Activated T-cell treated with anti-CD3 and anti-CD28 coated beads, Interleukin-2, amount 50 U/mL, for 24 hours (primary cell): ENCODE measurements around the gene GTPBP1.

Experiments
- DNase-seq: peaks from one replicate; pipeline ENCODE4 v3.0.0-alpha.2; 2020
- H3K27ac Mint-ChIP-seq: 2 replicates; pipeline ENCODE4 v1.8.0; 2020; ENCODE audit warnings: mild to moderate bottlenecking, mixed read lengths
- H3K27me3 Mint-ChIP-seq: 2 replicates; pipeline ENCODE4 v1.8.0; 2020; ENCODE audit warnings: mixed read lengths
- H3K36me3 Mint-ChIP-seq: 2 replicates; pipeline ENCODE4 v1.8.0; 2020; ENCODE audit warnings: low read depth, mixed read lengths
- H3K4me1 Mint-ChIP-seq: 2 replicates; pipeline ENCODE4 v1.8.0; 2020; ENCODE audit warnings: low read depth, mixed read lengths
- H3K4me3 Mint-ChIP-seq: 2 replicates; pipeline ENCODE4 v1.8.0; 2020; ENCODE audit warnings: mild to moderate bottlenecking, moderate library complexity, mixed read lengths
- H3K9me3 Mint-ChIP-seq: 2 replicates; pipeline ENCODE4 v1.8.0; 2020; ENCODE audit warnings: mixed read lengths

The GTPBP1 gene

DNA sequence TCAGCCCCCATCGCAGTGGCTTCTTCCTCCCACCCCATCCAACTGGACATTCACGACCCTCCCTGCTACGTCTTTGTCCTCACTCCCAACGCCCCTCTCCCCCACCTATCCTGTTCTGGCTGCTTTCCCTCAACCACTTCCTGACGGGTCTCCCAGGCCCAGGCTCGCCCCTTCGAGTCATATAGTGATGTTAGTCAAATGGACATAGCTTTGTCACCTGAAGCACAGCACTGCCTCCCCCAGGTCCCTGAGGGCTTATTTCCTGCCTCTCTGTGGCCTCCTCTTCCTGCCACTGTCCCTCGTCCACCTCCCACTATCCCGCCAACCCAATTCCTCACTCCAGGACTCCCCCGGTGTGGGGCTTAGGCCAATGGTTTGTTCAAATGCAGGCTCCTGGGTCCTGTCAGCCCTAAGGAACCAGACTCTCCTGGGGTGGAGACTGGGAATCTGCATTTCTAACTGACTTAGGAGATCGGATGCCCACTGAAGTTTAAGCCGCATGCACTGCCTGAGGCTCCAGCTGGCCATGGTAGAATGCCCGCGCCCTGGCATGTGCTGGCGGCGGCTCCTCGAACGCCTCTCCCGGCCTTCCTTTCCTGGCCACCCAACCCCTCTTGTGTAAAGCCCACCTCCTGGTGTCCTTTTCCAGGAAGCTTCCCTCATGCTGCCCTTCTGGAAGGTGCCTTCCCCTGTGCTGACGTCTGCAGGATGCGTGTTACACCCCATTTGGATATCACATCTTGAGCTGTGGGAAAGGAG lies 31.7 kb downstream of the GTPBP1 start:
- no peaks in the 10 kb centered on the region for H3K27me3 Mint-ChIP-seq
- no peak for DNase-seq
- H3K4me1 Mint-ChIP-seq = peaks cover 56% of the 10 kb centered on the region
- peaks cover 100% of the 10 kb centered on the region for H3K36me3 Mint-ChIP-seq
- no peak overlapping the region for H3K4me3 Mint-ChIP-seq
- H3K27ac Mint-ChIP-seq = peak overlapping the region; percentile 83
- no peaks in the 10 kb centered on the region for H3K9me3 Mint-ChIP-seq

DNA sequence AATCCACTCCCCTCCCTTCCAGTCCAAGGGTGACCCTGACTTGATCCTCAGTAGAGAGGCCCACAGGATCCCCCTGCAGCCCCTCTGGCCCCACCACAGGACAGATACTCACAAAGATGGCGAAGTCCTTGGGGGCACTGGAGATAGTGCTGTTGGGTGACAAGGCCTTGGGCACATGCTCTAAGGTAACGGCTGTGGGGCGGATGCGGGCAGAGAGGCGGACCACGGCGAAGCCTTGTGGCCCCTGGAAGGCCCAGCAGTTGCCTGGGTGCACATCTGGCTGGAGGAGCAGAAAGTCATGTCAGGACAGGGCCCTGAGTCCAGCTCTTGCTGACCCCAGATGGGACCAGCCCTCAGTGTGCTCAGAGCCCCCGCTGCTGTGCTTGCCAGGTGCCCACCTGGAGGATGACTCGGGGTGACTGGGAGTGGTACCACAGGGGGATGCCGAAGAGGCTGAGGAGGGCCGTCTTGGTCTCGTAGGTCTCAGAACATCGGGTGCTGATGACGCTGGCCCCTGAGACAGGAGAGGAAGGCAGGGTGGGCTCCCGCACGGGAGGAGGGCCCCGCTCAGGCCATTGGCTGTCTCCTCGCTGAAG lies 32.8 kb downstream of the GTPBP1 start:
- Mint-ChIP-seq H3K27ac (peak overlapping the region; percentile 83), H3K27me3 (no peaks in the 10 kb centered on the region), H3K9me3 (no peaks in the 10 kb centered on the region), H3K4me1 (peaks cover 51% of the 10 kb centered on the region), H3K4me3 (no peak overlapping the region), H3K36me3 (peaks cover 100% of the 10 kb centered on the region)
- no peak for DNase-seq

- Mint-ChIP-seq H3K4me3 (no peak overlapping the region), H3K36me3 (peaks cover 100% of the 10 kb centered on the region), H3K9me3 (no peaks in the 10 kb centered on the region), H3K4me1 (peaks cover 47% of the 10 kb centered on the region), H3K27ac (peak overlapping the region; percentile 83), H3K27me3 (no peaks in the 10 kb centered on the region)
- DNase-seq = no peak
Measured at GRCh38 chr22:38739300-38740055, 33.7 kb downstream of the GTPBP1 start.

- no peak overlapping the region for H3K4me3 Mint-ChIP-seq
- peak overlapping the region; percentile 79 for H3K27ac Mint-ChIP-seq
- H3K36me3 Mint-ChIP-seq = peaks cover 100% of the 10 kb centered on the region
- H3K27me3 Mint-ChIP-seq = no peaks in the 10 kb centered on the region
- no peak for DNase-seq
- no peaks in the 10 kb centered on the region for H3K9me3 Mint-ChIP-seq
- peaks cover 45% of the 10 kb centered on the region for H3K4me1 Mint-ChIP-seq
Measured at GRCh38 chr22:38740116-38740723, 34.5 kb downstream of the GTPBP1 start.

DNA sequence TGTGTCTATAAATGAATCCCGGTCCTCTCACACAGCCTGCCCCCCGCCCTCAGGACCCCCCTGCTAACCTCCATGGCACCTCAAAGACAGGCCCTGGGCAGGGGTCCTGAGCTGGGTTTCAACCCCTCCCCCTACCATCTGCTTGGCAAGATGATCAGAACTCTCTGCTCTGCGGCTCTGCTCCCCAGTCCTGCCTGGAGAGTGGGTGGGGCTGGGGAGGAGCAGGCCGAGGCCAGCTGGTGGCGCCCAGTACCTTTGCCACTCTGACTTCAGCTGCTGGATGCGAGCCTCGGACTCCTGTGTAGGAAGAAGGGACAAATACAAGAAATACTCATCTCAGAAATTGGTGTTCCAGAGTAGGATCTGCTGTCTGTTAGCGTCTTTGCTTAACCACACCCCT lies 35.0 kb downstream of the GTPBP1 start:
- H3K27ac Mint-ChIP-seq = peak overlapping the region; percentile 79

GRCh38 chr22:38741166-38741565 lies 35.4 kb downstream of the GTPBP1 start:
- Mint-ChIP-seq H3K4me1 (peaks cover 41% of the 10 kb centered on the region), H3K27ac (peak overlapping the region; percentile 79), H3K9me3 (no peaks in the 10 kb centered on the region), H3K27me3 (no peaks in the 10 kb centered on the region), H3K36me3 (peaks cover 100% of the 10 kb centered on the region), H3K4me3 (no peak overlapping the region)
- no peak for DNase-seq

More for the DNA sequence above, 35.0 kb downstream of the GTPBP1 start:
- Mint-ChIP-seq H3K4me1 (peaks cover 45% of the 10 kb centered on the region), H3K36me3 (peaks cover 100% of the 10 kb centered on the region), H3K4me3 (no peak overlapping the region), H3K9me3 (no peaks in the 10 kb centered on the region), H3K27me3 (no peaks in the 10 kb centered on the region)
- no peak for DNase-seq

GRCh38 chr22:38741576-38741975 lies 35.8 kb downstream of the GTPBP1 start:
- Mint-ChIP-seq H3K27me3 (no peaks in the 10 kb centered on the region), H3K27ac (peak overlapping the region; percentile 79), H3K9me3 (no peaks in the 10 kb centered on the region), H3K4me1 (peaks cover 38% of the 10 kb centered on the region), H3K36me3 (peaks cover 100% of the 10 kb centered on the region), H3K4me3 (no peak overlapping the region)
- no peak for DNase-seq

- Mint-ChIP-seq H3K27ac (peak overlapping the region; percentile 79), H3K27me3 (no peaks in the 10 kb centered on the region), H3K36me3 (peaks cover 98% of the 10 kb centered on the region), H3K4me3 (no peak overlapping the region), H3K9me3 (no peaks in the 10 kb centered on the region), H3K4me1 (peaks cover 32% of the 10 kb centered on the region)
- no peak for DNase-seq
Measured at GRCh38 chr22:38742176-38742942, 36.6 kb downstream of the GTPBP1 start.

GRCh38 chr22:38744981-38745380 lies 39.2 kb downstream of the GTPBP1 start:
- Mint-ChIP-seq H3K4me3 (no peak overlapping the region), H3K27me3 (no peaks in the 10 kb centered on the region), H3K27ac (peak overlapping the region; percentile 85), H3K4me1 (peaks cover 33% of the 10 kb centered on the region), H3K9me3 (no peaks in the 10 kb centered on the region), H3K36me3 (peaks cover 98% of the 10 kb centered on the region)
- no peak for DNase-seq

DNA sequence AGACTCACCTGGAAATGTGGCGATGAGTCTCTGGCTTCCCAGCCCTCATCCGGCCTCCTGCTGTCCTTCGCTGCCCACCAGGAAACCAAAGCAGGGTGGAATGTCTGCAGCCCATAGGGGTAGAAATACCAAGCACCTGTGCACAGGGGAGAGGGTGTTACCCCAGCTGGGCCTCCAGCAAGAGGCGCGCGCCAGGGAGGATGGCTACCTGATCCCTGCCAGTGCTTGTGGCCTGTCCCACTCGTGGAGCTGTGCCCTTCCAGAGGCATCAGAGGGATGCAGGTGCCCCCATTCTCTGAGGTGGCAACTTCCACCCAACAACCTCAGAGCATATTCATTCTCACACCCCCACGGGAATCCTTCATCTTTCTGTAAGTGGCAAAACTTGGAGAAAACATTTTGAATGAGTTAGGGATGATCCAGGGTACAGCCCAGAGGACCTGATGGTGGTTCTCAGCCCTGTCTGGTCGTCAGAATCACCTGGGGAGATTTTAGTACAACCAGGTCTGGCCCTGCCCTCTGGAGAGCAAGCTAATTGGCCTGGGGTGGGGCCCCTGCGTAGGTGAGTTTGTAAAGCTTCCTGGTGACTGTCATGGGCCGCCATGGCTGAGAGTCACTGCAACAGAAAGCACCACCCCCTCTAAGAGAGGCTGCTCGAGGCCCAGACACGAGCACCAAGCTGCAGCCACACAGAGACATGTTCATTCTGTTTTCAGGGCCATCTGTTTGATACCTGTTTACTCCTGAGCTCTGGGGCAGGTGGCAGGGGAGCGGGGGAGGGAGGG lies 40.1 kb downstream of the GTPBP1 start:
- Mint-ChIP-seq H3K4me3 (no peak overlapping the region), H3K4me1 (peaks cover 40% of the 10 kb centered on the region), H3K36me3 (peaks cover 97% of the 10 kb centered on the region), H3K27ac (peak overlapping the region; percentile 85), H3K9me3 (no peaks in the 10 kb centered on the region), H3K27me3 (no peaks in the 10 kb centered on the region)
- no peak for DNase-seq

DNA sequence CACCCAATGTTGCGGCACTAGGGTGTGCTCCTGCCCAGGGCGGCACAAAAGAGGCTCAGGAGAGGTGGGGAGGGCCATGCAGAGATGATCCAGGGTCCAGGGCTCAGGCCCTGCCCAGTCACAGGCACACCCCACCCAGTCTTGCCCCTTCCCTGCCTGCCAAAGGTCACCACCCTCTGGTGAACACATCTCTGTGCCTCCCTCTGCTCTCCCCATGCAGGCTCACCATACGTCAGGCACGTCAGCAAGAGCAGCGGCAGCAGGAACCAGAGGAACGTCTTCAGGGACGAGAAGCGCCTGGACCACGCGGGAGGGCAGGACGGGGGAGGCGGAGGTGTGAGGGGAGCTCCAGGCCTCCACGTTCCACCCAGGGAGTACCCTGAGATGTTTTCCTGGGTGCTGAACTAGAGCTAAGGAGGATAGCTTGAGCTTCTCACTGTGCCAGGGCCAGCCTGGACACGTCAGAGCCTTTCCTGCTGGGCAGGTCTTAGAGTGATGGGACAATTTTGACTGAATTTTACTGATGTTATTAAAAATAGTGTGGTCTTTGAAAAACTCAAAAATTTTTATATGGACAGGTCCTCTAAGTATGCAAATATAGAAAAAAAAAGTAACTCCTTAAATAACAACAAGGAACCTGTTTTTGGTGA lies 42.9 kb downstream of the GTPBP1 start:
- Mint-ChIP-seq H3K4me1 (peaks cover 54% of the 10 kb centered on the region), H3K9me3 (no peaks in the 10 kb centered on the region), H3K27ac (peak overlapping the region; percentile 99), H3K36me3 (peaks cover 95% of the 10 kb centered on the region), H3K4me3 (no peak overlapping the region), H3K27me3 (no peaks in the 10 kb centered on the region)
- DNase-seq = no peak

- Mint-ChIP-seq H3K4me3 (peak overlapping the region; percentile 88), H3K9me3 (no peaks in the 10 kb centered on the region), H3K36me3 (peaks cover 94% of the 10 kb centered on the region), H3K27ac (peak overlapping the region; percentile 99), H3K4me1 (peaks cover 61% of the 10 kb centered on the region), H3K27me3 (no peaks in the 10 kb centered on the region)
- DNase-seq = no peak
Measured at GRCh38 chr22:38750104-38750503, 44.4 kb downstream of the GTPBP1 start.

DNA sequence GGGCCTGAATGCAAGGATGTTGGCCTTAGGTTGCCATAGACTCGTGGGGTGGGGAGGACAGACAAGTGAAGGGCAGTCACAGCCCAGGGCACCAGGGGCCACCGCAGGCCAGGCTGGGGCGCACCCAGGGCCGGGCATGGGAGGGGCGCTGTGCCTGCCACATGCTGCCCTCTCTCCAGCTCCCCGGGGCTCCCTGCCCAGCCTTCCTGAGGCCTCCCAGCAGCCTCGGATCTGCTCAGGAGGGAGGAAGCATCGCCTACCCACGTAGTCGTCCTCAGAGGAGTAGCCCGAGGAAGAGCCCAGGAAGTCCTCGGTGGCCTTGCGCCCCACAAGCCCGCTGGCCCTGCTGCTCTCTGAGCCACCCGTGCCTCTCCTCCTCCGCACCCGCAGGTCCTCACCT lies 44.9 kb downstream of the GTPBP1 start:
- H3K36me3 Mint-ChIP-seq = peaks cover 90% of the 10 kb centered on the region
- H3K27ac Mint-ChIP-seq = peak overlapping the region; percentile 99
- H3K9me3 Mint-ChIP-seq = no peaks in the 10 kb centered on the region
- DNase-seq = no peak
- peak overlapping the region; percentile 88 for H3K4me3 Mint-ChIP-seq
- no peaks in the 10 kb centered on the region for H3K27me3 Mint-ChIP-seq
- H3K4me1 Mint-ChIP-seq = peaks cover 57% of the 10 kb centered on the region
